RPMI8226 (cell line): Measurements from ENCODE around the gene STARD7.
A peak's percentile ranks its signal among the peaks of the same experiment; 100 is the strongest.
"Not testable (repeated sequence)": the region's sequence is repeated elsewhere in the genome, so short reads cannot be mapped to it uniquely, and the experiment has no call there.

Experiments used
- DNase-seq: peaks from one replicate; pipeline ENCODE4 v3.0.0-alpha.2; 2015

STARD7 gene

DNA sequence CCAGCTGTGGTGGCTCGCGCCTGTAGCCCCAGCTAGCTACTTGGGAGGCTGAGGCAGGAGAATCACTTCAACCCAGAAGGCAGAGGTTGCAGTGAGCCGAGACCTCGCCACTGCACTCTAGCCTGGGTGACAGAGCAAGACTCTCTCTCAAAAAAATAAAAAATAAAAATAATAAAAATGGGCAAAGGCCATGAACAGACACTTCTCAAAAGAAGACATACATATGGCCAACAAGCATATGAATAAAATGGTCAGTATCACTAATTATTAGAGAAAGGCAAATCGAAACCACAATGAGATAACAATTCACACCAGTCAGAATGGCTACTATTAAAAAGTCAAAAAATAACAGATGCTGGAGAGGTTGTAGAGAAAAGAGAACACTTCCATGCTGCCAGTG lies 48.3 kb downstream of the STARD7 start:
- not testable (repeated sequence) for DNase-seq

DNA sequence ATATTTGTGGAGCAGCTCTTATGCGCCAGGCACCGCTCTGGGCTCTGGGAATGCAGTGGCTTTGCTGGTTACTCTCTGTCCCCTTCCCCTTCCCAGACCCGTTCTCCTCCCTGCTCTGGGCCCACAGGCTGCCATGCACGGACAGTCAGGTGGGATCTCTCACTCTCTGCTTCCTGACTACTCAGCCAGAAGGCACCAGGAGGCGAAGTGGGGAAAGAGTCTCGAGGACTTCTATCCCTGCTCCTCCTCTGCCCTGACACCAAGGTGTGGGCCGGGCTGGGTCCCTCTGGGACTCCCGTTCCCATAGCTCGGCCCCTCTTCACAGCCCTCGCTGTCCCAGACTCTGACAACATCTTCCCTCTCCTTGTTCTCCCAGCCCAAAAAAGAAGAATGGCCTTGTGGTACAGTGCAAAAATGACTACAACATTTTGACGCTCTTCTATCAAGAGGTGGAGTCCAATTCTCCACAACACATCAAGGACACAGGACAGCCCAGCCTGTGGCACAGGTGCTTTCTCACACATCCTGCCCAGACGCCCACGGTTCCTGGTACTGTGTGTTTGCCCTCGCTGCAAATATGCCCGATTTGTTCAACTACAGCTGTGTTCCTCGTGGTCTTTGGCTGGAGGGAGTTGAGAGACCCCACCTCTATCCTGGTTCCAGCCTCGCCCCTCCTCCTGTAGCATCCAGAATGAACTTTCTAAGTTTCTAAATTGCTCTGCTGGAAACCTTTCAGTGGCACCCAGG lies 49.4 kb downstream of the STARD7 start:
- no peak for DNase-seq

GRCh38 chr2:96158554-96158940 lies 50.1 kb downstream of the STARD7 start:
- no peak for DNase-seq

- DNase-seq, result no peak
Observed at GRCh38 chr2:96157649-96158553, 50.7 kb downstream of the STARD7 start.

DNA sequence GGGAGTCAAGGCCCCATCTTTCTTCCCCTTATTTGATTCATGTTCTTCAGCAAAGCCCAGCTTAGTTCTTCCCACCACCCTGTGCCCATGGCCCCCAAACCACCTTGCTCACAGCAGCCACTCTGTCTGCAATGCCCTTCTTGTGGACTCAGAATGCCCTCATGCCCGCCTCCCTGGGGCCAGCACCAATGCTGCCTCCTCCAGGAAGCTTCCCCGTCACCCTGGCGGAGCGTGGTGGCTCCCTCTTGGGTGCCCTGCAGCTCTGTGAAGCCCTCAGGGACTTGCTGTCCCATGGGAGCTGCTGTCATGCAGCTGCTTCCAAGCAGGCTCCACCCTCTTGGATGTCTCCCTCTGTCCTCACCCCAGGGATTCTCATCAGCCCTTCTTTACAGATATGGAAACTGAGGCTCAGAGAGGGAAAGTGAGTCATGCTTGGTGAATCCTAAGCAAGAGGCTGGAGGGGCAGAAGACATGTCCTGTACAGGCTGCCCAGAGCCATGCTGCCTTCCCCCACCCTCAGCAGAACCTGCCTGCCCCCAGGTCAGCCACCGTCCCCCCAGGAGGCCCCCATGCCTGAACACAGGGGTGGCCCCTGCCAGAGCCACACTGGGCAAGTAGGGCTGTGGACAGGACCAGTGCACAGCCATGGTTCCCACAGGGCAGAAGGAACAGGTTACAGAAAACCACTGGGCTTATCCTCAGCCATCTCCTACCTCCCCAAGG lies 51.5 kb downstream of the STARD7 start:
- DNase-seq, result no peak

GRCh38 chr2:96156011-96156820 lies 52.4 kb downstream of the STARD7 start:
- DNase-seq, result no peak

GRCh38 chr2:96154506-96155380 lies 53.9 kb downstream of the STARD7 start:
- DNase-seq, result no peak

- DNase-seq, result peak; percentile 42
Observed at GRCh38 chr2:96153991-96154431, 54.6 kb downstream of the STARD7 start.

DNA sequence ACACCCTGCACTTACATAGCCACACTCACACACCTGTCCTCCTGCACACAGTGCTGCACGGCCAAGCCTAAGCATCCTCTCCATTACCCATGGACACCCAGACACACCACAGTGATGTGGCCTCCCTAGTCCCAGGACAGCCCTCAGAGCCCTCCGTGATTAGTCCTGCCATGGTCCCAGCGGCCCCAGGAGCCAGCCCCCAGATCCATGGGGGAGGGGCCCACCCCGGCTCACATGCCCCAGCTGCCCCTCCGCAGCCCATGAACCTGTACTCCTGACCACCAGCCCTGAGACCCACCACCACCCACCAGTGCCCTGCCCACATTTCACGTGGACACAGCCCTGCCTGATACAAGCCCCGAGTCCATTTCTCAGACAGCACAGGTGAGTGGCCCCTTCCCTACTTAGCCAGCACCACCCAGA lies 55.3 kb downstream of the STARD7 start:
- DNase-seq, result no peak

DNA sequence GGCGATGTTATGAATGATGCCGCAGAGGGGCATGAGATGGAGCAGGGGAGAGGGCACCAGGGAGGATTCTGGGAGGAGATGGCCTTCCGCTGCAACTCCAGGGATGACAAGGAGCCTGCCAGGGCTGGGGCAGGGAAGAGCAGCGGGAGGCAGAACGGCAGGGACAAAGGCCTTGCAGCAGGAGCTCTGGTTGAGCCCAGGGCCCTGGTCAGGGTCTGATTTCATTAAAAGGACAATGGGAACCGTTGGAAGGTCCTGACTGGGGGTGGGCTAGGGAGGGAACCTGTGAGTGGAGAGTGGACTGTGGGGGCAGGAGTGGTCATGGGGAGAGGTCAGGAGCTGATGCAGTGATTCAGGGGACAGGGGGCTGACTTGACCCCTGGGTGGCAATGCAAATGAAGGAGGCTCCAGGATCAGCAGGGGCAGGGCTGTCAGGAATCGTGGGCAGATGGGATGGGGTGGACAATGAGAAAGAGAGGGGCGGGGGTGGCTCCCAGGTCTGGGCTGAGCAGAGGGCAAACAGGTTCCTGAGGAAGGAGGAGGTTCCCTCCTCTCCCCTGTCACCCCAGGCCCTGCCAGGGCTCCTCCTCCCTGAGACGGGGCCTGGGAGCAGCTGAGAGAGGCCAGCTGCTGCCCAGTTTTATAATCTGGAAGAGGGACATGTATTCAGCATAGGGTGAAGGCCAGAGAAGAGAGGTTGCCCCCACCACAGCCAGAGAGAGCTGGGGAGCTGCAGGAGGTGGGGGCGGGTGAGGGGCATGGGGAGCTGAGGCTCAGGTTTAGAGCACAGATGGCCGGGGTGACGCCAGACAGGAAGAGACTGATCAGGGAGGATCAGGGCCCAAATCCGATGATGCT lies 56.1 kb downstream of the STARD7 start:
- DNase-seq, result no peak

DNA sequence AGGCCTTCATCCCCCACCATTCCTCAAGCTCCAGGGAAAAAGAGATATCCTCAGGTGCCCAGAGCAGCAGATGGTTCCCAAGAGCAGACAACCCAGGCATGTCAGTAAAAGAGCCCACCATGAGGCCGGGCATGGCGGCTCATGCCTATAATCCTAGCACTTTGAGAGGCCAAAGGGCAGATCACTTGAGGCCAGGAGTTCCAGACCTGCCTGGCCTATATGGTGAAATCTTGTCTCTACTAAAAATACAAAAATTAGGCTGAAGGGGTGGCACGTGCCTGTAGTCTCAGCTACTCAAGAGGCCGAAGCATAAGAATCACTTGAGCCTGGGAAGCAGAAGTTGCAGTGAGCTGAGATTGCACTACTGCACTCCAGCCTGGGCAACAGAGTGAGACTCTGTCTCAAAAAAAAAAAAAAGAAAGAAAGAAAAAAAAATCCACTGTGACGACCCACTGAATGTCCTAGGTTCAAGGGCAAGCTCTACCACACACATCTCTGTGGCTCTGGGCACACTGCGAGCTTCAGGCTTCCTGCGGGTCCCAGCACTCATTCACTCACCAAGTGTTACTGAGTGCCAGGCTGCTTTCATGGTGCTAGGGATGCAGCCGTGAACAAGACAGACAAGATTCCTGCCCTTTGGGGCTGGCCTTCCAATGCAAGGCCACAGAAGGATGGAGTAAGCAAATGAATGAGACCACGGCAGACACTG lies 56.9 kb downstream of the STARD7 start:
- DNase-seq, result no peak

- DNase-seq, result no peak
Observed at GRCh38 chr2:96150791-96151594, 57.6 kb downstream of the STARD7 start.

DNA sequence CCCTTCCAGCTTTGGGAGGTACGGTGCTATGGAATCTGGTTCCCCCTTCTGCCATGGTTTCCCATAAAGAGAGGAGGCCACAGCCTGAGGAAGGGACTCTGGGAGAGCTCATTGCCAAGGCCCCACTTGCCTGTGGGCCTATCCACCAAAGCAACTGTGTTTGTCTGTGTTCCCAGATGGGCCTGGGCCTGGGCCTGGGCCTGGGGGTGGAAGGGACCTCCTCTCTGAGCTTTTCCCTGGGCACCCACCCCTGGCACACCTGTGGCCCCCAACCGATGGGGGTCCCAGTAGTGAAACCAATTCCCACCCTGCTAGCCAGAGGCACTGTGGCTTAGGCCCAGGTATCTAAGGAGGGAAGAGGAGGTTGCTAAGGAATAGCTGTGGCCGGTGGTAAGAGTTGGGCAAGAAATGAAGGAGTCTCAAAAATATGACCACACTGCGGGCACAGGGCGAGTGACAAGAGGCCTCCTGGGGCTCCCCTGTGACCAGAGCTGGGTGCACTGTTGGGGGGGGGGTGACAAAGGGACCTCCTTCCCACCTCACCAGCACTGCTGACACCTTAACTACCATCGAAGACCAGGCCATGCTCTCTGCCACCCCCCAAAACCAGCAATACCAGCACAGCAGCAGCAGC lies 58.5 kb downstream of the STARD7 start:
- no peak for DNase-seq

- peak; percentile 47 for DNase-seq
Observed at GRCh38 chr2:96148410-96149217, 60.0 kb downstream of the STARD7 start.

DNA sequence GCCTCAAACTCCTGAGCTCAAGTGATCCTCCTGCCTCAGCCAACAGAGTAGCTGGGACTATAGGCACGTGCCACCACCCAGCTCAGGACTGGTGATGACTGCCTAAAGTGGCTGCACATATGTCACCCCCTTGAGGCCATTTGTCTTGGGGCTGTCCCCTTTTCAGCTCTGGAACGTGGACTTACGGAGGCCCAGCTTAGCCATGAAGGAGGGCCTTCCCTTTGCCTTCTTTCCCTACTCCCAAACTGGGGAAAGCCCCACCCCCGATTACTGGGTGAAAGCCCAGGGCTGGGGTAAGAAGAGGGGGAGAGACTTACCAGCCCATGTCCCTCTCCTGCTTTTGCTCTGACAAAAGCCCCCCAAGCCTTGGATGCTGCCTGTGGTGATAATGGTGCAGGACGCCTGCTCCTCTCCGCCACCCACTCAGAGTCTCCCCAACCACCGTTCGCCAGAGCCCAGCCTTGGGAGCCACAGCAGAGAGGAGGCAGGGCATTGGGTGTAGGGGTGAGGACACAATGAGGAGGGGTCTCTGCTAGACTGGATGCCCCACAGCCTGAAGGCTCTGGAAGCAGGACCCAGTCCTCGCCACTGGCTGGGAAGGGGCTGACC lies 60.9 kb downstream of the STARD7 start:
- DNase-seq, result no peak

DNA sequence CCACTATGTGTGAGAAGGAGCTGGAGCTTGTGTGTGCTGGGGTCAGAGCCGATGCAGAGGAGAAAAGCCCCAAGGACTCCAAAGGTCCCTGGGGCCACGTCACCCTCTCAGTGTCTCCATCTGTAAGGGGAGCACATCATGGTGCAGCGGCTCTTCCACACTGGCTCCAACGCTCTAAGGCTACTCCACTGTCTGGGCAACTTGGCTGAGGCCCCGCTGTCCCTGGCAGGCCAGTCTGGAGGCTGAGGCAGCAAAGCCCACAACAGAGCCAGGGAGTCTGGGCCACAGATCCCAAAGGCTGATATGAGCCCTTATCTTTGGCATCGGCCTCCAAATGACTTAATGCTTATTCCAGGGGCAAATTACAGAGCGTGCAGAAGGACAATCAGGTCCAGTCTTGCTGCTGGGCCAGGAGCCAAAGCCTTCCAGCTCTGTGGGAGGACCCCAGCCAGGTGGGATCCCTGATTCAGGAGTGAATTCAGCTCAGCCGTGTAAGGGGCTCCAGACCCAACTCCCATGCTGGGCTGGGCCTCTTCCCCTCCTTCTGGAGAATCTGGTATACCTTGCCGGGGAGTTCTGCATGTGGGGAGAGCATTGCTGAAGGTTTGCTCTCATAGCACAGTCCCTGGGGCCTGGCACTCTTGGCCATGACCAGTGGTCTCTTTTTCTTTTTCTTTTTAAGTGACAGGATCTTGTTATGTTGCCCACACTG lies 61.6 kb downstream of the STARD7 start:
- no peak for DNase-seq
